HepG2 (cell line): ENCODE data around the gene ZNF511. TPM values are rescaled to one million over a fixed set of nuclear protein-coding genes. Genes with fewer than 3 reads are reported as not detected.

Experiments used
- ATAC-seq: fragments of 200-7000 bp; cut with Tn5 transposase; 3 replicates; pipeline ENCODE4 v1.9.1; 2020; ENCODE audit warnings: mild to moderate bottlenecking, moderate library complexity
- BruUV-seq: library from RNA; stranded (reverse); fragments of 400-500 nt; replicated peaks from 2 replicates; lab custom pipeline; 2021; lab: Mats Ljungman, UMichigan
- CTCF ChIA-PET: fragments of 300-600 bp; formaldehyde crosslinking; extraction: SDS; loops from one replicate; lab custom pipeline; 2021; ENCODE audit warnings: low total read pairs, inconsistent platforms, low intra/inter-chr PET ratio; lab: Yijun Ruan, JAX
- POLR2A ChIA-PET: fragments of 350-600 bp; sonication (Branson Sonifier 250); formaldehyde crosslinking; loops from one replicate; lab custom pipeline; 2020; ENCODE audit warnings: antibody characterized with exemption, inconsistent platforms; lab: Yijun Ruan, JAX
- DNase-seq: peaks from one replicate; pipeline ENCODE4 v3.0.0-alpha.2; 2015; ENCODE audit warnings: low spot score
- FAIRE-seq: peaks from 3 replicates; lab custom pipeline; 2011; peaks lifted over from hg19 to GRCh38; lab: Jason Lieb, UNC
- H2AFZ ChIP-seq: one replicate; pipeline ENCODE4 v1.6.1; 2011; ENCODE audit warnings: low read length, inconsistent platforms
- H3K27ac ChIP-seq: fragments of 300-600 bp; 3 replicates; pipeline ENCODE4 v1.8.0; 2011; ENCODE audit warnings: mixed run types, mild to moderate bottlenecking, mixed read lengths, low read length, inconsistent platforms; ENCODE audit not compliant: insufficient read depth; ENCODE audit errors: extremely low read length
- H3K27me3 ChIP-seq, 2 experiments: fragments of 200-600 bp in 1 of 2; 2 replicates in 1 of 2; 3 replicates in 1 of 2; pipeline versions ENCODE4 v1.6.0 to v1.8.0; 2011; ENCODE audit warnings: low read length in 2 of 2, mild to moderate bottlenecking in 2 of 2, moderate library complexity in 2 of 2, inconsistent platforms in 1 of 2; ENCODE audit not compliant: insufficient read depth in 2 of 2, control insufficient read depth in 1 of 2
- H3K36me3 ChIP-seq, 2 experiments: fragments of 200-600 bp in 1 of 2; replicated peaks in 1 of 2; 2 replicates in 1 of 2; 3 replicates in 1 of 2; pipeline versions ENCODE4 v1.5.1 to v1.8.0; 2011; ENCODE audit warnings: low read length in 2 of 2, inconsistent platforms in 1 of 2; ENCODE audit not compliant: insufficient read depth in 2 of 2, control insufficient read depth in 1 of 2
- H3K4me1 ChIP-seq: 2 replicates; pipeline ENCODE4 v1.5.1; 2012; ENCODE audit warnings: low read length, inconsistent platforms; ENCODE audit not compliant: insufficient read depth
- H3K4me2 ChIP-seq: 2 replicates; pipeline ENCODE4 v1.6.0; 2011; ENCODE audit warnings: low read depth, low read length, inconsistent platforms
- H3K4me3 ChIP-seq, 3 experiments: fragments of 200-600 bp in 1 of 3; sonication (generic), shearing (Covaris generic) in 1 of 3; replicated peaks in 1 of 3; 2 replicates each; pipeline ENCODE4 v1.5.1; 2011 to 2016; ENCODE audit warnings: low read length in 3 of 3, inconsistent platforms in 2 of 3, low read depth in 2 of 3, mild to moderate bottlenecking in 2 of 3, control low read depth in 1 of 3, mixed read lengths in 1 of 3; ENCODE audit not compliant: insufficient read depth in 1 of 3
- H3K79me2 ChIP-seq: one replicate; pipeline ENCODE4 v1.6.1; 2011; ENCODE audit warnings: low read length, inconsistent platforms; ENCODE audit not compliant: insufficient read depth
- H3K9ac ChIP-seq: 2 replicates; pipeline ENCODE4 v1.6.0; 2011; ENCODE audit warnings: mild to moderate bottlenecking, low read depth, low read length, inconsistent platforms; ENCODE audit not compliant: insufficient read depth
- H3K9me3 ChIP-seq: 2 replicates; pipeline ENCODE4 v1.5.1; 2012; ENCODE audit warnings: mild to moderate bottlenecking, low read length
- H4K20me1 ChIP-seq: 2 replicates; pipeline ENCODE4 v1.6.0; 2011; ENCODE audit warnings: inconsistent platforms, mild to moderate bottlenecking, low read length, moderate library complexity; ENCODE audit not compliant: insufficient read depth
- FOXJ3 ChIP-seq: sonication (generic); formaldehyde crosslinking; IDR thresholded peaks from 2 replicates; pipeline ENCODE4 v1.4.0; 2020; ENCODE audit warnings: missing genetic modification reagents, mild to moderate bottlenecking, borderline replicate concordance
- NBN ChIP-seq: fragments of 450-650 bp; conservative IDR thresholded peaks from 2 replicates; pipeline ENCODE4 v1.6.1; 2017
- NFYC ChIP-seq: IDR thresholded peaks from 2 replicates; pipeline ENCODE4 v1.6.1; 2016; ENCODE audit warnings: missing genetic modification reagents, missing compliant biosample characterization
- ZNF430 ChIP-seq: sonication (generic); formaldehyde crosslinking; IDR thresholded peaks from 2 replicates; pipeline ENCODE4 v1.9.0; 2021; ENCODE audit warnings: mild to moderate bottlenecking, missing genetic modification reagents
- WGBS: methylation state at CpG from one replicate; pipeline ENCODE4 v1.1.6; 2017; ENCODE audit warnings: low lambda C conversion rate; 5-methylcytosine and 5-hydroxymethylcytosine counted together
- in situ Hi-C: cut with HindIII; loops from 2 replicates; pipeline ENCODE4 v1.10.0; 2017; ENCODE audit warnings: low pct_unique_long_range_greater_than_20kb; ENCODE audit not compliant: extremely low pct_ligation_motif_present
- intact Hi-C: fragments of 100-400 bp; cut with micrococcal nuclease; formaldehyde crosslinking; loops from one replicate; pipeline ENCODE4 v1.10.0; 2022; ENCODE audit not compliant: unreplicated experiment
- polyA plus RNA-seq, 8 experiments: library from polyadenylated mRNA; depleted of rRNA in 3 of 8; stranded (reverse) in 7 of 8; unstranded in 1 of 8; fragments of >200 nt; fragmentation: Illumina TruSeq in 4 of 8; extraction: Trizol in 4 of 8; gene quantifications; 2 replicates each; pipeline versions ENCODE4 v1.2.1 to v1.2.3, GENCODE V29; 2011 to 2016; ENCODE audit warnings: low read depth in 4 of 8, missing spikeins in 1 of 8, mixed read lengths in 1 of 8; ENCODE audit not compliant: insufficient read depth in 1 of 8
- total RNA-seq, 5 experiments: library from RNA; depleted of rRNA; stranded (reverse); fragments of >200 nt; fragmentation: Illumina TruSeq; extraction: Trizol; gene quantifications; 2 replicates each; pipeline ENCODE4 v1.2.3, GENCODE V29; 2016; ENCODE audit warnings: low read depth in 1 of 5
- TF ChIP-seq, protein P1 (sequence below): sonication (generic); formaldehyde crosslinking; IDR thresholded peaks from 2 replicates; pipeline ENCODE4 v1.8.1; 2023; ENCODE audit warnings: mild to moderate bottlenecking, inconsistent platforms, moderate library complexity, missing genetic modification reagents, borderline replicate concordance
- TF ChIP-seq, protein P2 (sequence below): sonication (generic); formaldehyde crosslinking; IDR thresholded peaks from 2 replicates; pipeline ENCODE4 v1.9.0; 2022; ENCODE audit warnings: missing genetic modification reagents, mild to moderate bottlenecking, borderline replicate concordance
- TF ChIP-seq, protein P3 (sequence below): sonication (generic); formaldehyde crosslinking; IDR thresholded peaks from 2 replicates; pipeline ENCODE4 v1.4.0; 2020; ENCODE audit warnings: mild to moderate bottlenecking, missing genetic modification reagents, borderline replicate concordance
- TF ChIP-seq, protein P4 (sequence below): sonication (generic); formaldehyde crosslinking; IDR thresholded peaks from 2 replicates; pipeline ENCODE4 v1.8.0; 2022; ENCODE audit warnings: mild to moderate bottlenecking, missing genetic modification reagents

Gene ZNF511
- total and polyA plus RNA-seq, 2 of the 13 experiments (the other 11 are each of a cell fraction or from before 2014, with no cell fraction given) = 35.6 to 66.4 TPM

DNA sequence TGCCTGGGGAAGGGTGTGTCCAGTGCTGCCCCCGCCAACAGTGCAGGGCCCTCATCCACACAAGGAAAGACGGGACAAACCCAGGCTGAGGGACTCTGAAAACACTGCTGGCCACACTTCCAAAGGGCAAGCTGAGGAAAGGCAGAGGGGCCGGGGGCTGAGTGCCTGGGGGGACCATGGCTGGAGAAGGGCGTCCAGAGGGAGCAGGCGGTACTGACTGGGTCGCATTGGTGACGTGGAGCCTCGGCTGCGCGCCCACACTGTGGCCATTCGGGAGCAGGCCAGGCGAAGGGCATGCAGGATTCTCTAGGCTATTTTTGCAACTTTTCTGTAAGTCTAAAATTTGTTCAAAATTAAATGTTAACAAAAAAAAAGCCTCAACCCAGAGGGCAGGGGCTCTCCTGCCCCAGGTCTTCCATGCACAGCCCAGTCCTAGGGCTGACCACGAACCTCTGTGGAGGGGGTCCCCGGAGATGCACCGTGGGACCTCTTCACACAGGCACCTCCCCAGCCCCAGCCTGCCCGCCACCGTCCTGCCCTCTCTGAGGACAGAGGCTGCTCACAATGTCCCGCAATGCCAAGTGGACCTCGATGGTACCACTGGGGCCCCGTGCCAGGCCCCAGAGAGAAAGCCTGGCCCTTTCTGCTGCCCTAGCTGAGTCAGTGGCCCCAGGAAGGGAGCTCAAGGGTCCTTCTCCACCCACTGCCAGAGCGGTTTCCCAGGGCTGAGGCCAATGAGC, 42.5 kb upstream of the ZNF511 start:
- ChIA-PET POLR2A (no interaction called here), CTCF (no interaction called here)
- 56% methylated on average over 13 of the region's 21 CpGs for WGBS
- Histone ChIP-seq H3K4me1 (0 out of 2 replicates have a peak, but pooled peaks cover under 1% of the 10 kb centered on the region), H3K27ac (no peak overlapping the region), H2AFZ (no peak overlapping the region), H3K9ac (no peak overlapping the region), H3K79me2 (no peaks in the 10 kb centered on the region), H3K4me3 (no peak overlapping the region), H3K36me3 (no peaks in the 10 kb centered on the region), H3K9me3 (no peaks in the 10 kb centered on the region), H3K27me3 (peaks cover 3 to 20% of the 10 kb centered on the region in 2 experiments; a peak in 4 of 5 replicates), H4K20me1 (no peaks in the 10 kb centered on the region), H3K4me2 (no peak overlapping the region)
- in situ Hi-C loops = no loop called here
- intact Hi-C loops = no loop called here
- DNase-seq (no peak), FAIRE-seq (no peak), ATAC-seq (no peak)
- BruUV-seq = no TSS peak
- TF ChIP-seq, protein P1, sequence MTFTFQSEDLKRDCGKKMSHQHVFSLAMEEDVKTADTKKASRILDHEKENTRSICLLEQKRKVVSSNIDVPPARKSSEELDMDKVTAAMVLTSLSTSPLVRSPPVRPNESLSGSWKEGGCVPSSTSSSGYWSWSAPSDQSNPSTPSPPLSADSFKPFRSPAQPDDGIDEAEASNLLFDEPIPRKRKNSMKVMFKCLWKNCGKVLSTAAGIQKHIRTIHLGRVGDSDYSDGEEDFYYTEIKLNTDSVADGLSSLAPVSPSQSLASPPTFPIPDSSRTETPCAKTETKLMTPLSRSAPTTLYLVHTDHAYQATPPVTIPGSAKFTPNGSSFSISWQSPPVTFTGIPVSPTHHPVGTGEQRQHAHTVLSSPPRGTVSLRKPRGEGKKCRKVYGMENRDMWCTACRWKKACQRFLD (CRISPR knock-in tag) = no peak
- TF ChIP-seq, protein P2, sequence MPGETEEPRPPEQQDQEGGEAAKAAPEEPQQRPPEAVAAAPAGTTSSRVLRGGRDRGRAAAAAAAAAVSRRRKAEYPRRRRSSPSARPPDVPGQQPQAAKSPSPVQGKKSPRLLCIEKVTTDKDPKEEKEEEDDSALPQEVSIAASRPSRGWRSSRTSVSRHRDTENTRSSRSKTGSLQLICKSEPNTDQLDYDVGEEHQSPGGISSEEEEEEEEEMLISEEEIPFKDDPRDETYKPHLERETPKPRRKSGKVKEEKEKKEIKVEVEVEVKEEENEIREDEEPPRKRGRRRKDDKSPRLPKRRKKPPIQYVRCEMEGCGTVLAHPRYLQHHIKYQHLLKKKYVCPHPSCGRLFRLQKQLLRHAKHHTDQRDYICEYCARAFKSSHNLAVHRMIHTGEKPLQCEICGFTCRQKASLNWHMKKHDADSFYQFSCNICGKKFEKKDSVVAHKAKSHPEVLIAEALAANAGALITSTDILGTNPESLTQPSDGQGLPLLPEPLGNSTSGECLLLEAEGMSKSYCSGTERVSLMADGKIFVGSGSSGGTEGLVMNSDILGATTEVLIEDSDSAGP (CRISPR knock-in tag) = no peak
- TF ChIP-seq NFYC (no peak), NBN (no peak), ZNF430 (CRISPR knock-in tag) (no peak), FOXJ3 (no peak)
- TF ChIP-seq, protein P3, sequence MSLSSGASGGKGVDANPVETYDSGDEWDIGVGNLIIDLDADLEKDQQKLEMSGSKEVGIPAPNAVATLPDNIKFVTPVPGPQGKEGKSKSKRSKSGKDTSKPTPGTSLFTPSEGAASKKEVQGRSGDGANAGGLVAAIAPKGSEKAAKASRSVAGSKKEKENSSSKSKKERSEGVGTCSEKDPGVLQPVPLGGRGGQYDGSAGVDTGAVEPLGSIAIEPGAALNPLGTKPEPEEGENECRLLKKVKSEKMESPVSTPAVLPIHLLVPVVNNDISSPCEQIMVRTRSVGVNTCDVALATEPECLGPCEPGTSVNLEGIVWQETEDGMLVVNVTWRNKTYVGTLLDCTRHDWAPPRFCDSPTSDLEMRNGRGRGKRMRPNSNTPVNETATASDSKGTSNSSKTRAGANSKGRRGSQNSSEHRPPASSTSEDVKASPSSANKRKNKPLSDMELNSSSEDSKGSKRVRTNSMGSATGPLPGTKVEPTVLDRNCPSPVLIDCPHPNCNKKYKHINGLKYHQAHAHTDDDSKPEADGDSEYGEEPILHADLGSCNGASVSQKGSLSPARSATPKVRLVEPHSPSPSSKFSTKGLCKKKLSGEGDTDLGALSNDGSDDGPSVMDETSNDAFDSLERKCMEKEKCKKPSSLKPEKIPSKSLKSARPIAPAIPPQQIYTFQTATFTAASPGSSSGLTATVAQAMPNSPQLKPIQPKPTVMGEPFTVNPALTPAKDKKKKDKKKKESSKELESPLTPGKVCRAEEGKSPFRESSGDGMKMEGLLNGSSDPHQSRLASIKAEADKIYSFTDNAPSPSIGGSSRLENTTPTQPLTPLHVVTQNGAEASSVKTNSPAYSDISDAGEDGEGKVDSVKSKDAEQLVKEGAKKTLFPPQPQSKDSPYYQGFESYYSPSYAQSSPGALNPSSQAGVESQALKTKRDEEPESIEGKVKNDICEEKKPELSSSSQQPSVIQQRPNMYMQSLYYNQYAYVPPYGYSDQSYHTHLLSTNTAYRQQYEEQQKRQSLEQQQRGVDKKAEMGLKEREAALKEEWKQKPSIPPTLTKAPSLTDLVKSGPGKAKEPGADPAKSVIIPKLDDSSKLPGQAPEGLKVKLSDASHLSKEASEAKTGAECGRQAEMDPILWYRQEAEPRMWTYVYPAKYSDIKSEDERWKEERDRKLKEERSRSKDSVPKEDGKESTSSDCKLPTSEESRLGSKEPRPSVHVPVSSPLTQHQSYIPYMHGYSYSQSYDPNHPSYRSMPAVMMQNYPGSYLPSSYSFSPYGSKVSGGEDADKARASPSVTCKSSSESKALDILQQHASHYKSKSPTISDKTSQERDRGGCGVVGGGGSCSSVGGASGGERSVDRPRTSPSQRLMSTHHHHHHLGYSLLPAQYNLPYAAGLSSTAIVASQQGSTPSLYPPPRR (CRISPR knock-in tag) = no peak
- TF ChIP-seq, protein P4, sequence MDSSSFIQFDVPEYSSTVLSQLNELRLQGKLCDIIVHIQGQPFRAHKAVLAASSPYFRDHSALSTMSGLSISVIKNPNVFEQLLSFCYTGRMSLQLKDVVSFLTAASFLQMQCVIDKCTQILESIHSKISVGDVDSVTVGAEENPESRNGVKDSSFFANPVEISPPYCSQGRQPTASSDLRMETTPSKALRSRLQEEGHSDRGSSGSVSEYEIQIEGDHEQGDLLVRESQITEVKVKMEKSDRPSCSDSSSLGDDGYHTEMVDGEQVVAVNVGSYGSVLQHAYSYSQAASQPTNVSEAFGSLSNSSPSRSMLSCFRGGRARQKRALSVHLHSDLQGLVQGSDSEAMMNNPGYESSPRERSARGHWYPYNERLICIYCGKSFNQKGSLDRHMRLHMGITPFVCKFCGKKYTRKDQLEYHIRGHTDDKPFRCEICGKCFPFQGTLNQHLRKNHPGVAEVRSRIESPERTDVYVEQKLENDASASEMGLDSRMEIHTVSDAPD (CRISPR knock-in tag) = no peak
